ENCODE results near the gene ATXN7L3.

DNA sequence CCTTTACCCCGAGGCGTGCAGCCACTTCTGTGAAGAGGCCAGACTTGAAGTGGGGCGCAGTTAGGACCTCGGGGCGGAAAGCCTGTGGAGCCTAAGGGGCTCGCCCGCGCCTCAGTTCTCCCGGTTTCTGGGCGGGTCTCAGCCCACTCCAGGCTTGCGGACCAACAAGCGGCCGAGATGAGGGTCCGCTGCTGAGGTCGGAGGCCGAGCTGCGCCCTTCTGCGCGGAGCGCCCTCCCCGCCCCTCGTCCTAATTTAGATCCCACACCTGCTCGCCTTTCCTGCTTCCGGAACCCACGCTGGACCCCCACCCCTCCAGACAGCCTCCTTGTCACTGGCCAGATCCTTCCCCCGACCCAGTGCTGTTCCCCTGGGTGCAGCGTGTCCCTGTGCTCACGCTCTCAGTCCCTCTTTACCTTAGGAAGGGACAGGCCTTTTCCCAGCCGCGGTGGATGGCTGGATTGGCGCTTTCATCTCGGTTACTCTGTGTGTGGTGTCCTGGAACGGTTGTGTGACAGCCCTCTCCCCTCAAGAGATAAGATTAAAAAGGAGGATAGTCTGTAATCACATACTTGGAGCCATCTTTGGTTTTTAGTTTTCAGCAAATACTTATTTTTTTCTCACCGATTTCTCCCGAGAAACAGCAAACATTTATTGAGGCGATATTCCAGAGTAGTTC is 933 bp upstream of the ATXN7L3 start:
- TF ChIP-seq, protein P1, sequence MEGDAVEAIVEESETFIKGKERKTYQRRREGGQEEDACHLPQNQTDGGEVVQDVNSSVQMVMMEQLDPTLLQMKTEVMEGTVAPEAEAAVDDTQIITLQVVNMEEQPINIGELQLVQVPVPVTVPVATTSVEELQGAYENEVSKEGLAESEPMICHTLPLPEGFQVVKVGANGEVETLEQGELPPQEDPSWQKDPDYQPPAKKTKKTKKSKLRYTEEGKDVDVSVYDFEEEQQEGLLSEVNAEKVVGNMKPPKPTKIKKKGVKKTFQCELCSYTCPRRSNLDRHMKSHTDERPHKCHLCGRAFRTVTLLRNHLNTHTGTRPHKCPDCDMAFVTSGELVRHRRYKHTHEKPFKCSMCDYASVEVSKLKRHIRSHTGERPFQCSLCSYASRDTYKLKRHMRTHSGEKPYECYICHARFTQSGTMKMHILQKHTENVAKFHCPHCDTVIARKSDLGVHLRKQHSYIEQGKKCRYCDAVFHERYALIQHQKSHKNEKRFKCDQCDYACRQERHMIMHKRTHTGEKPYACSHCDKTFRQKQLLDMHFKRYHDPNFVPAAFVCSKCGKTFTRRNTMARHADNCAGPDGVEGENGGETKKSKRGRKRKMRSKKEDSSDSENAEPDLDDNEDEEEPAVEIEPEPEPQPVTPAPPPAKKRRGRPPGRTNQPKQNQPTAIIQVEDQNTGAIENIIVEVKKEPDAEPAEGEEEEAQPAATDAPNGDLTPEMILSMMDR (IDR thresholded peaks at IDR 0.05) = no peak
- no peak for TF ChIP-seq POLR2A (IDR thresholded peaks at IDR 0.05)
